GM10266 (cell line): ENCODE measurements around the gene ATP9B.

Experiments
- DNase-seq: peaks from one replicate; pipeline ENCODE4 v3.0.0; 2012; ENCODE audit errors: extremely low spot score
- TF ChIP-seq, protein P1 (sequence below): IDR thresholded peaks from 2 replicates; pipeline ENCODE4 v1.5.1; 2012; ENCODE audit warnings: mild to moderate bottlenecking, low read depth; ENCODE audit not compliant: control insufficient read depth, insufficient read depth; ENCODE audit errors: missing control alignments

The ATP9B gene

DNA sequence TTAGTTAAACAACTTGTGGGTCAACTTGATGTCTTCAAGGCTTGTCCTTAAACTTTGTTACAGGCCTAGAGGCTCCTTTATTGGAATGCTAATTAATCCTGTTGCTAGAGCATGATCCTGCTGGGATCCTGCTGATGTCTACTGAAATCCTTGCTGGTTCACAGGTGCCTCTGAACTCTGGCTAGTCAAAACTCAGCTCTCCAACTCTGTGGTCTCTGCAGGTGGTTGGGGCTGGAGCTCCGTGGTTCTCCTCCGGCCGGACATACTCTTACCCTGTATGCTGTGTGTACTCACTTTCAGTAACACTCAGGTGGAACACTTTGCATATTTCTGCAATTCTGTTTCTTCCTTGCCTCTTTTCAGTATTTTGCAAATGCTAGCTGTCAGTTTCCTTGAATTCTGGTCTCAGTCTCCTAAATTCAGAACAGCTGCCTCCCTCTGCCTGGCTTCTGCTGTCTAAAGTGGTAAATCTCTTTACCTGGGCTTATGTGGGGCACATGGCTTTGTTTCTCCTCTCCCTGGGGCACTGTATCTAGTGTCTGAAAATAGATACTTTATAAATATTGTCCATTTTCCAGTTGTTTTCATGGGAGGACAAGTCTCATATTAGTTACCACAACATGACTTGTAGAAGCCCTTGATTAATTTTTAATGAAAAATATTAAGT lies 113.0 kb downstream of the ATP9B start:
- TF ChIP-seq, protein P1, sequence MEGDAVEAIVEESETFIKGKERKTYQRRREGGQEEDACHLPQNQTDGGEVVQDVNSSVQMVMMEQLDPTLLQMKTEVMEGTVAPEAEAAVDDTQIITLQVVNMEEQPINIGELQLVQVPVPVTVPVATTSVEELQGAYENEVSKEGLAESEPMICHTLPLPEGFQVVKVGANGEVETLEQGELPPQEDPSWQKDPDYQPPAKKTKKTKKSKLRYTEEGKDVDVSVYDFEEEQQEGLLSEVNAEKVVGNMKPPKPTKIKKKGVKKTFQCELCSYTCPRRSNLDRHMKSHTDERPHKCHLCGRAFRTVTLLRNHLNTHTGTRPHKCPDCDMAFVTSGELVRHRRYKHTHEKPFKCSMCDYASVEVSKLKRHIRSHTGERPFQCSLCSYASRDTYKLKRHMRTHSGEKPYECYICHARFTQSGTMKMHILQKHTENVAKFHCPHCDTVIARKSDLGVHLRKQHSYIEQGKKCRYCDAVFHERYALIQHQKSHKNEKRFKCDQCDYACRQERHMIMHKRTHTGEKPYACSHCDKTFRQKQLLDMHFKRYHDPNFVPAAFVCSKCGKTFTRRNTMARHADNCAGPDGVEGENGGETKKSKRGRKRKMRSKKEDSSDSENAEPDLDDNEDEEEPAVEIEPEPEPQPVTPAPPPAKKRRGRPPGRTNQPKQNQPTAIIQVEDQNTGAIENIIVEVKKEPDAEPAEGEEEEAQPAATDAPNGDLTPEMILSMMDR, result no peak
- DNase-seq, result no peak

DNA sequence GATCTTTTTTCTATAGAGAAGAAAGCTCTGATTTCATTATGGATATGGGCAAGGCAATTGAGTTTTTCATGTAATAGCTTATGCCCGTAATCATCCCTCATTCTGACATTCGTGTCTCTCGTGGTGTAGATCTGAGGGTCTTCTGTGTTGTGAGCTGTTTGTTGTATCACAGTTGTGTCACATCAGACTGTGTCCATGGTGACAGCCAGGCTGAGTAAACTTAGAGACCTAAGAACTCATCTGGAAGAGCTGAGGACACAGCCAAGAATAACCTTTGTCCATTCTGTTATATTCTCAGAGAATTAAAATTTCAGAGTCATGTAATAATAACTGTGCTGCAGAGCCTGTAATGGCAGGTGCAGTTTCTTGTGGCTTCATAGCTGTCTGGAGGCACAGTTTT lies 116.5 kb downstream of the ATP9B start:
- DNase-seq, result no peak
- TF ChIP-seq, protein P1, result no peak

DNA sequence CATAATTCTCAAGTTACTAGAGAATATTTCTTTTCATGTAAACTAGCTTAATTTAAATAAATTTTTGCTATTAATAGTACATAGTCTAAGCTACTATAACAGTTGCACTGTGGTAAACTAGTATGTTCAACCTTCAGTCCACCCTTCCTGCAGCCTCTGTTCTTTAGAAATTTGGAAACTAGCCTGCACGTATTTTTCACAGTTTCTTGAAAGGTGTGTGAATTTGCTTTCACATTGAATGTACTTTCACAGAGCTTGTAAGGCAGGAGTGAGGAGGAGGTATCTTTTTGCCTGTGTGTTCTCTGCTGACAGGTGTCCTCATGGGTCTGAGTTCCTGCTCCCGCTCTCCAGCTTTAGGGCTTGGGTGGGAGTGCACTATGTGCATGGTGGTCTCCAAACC lies 117.5 kb downstream of the ATP9B start:
- TF ChIP-seq, protein P1, result no peak
- DNase-seq, result peak; percentile 21

DNA sequence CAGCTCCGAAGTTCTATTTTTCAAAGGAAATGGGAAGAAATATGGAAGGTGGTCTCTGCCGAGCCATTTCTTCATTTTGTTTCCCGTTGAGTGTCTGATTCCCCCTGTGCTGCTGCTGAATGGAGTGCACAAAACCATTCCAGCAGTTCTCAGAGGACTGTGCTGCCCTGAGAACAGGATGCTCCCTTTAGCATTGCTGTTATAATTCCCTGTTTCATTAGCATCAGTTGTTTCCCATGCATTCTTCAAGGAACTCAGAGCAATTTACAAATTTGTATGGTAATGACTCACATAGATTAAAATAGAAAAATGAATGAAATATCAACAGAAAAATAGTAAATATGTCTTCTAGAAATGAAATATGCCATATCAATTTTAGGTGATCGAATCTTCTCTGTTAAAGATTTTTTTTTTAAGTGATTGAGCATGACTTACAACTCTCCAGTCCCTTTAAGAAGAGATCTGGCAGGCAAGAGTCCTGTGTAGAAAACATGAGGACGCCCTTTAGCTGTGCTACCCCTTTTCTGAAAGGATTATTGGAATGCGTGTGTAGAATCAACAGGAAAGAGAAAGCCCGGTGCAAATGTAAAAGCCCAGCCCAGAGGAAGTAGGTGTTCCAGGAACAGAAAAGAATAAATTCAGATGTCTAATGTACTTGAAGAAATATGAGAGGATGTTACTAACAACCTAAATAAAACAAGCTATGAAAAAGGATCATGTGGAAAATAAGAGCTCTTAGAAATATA lies 118.5 kb downstream of the ATP9B start:
- no peak for DNase-seq
- TF ChIP-seq, protein P1, result no peak

DNA sequence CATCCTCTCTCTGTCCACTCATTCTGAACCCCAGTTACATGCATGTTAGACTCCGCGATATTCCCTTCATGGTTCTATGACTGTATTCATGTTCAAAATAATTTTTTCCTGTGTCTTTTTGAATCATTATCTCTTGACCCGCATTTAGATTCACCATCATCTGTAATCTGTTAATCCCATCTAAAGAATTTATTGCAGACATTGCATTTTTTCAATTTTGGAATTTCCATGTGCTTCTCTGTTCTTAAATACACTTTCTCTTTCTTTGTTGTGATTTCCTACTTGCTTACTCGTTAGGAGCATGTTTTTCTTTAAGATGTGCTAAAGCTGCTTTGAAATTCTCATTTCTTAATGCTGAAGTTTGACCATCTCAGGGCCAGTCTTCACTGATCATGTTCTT lies 122.2 kb downstream of the ATP9B start:
- TF ChIP-seq, protein P1, result no peak
- no peak for DNase-seq

DNA sequence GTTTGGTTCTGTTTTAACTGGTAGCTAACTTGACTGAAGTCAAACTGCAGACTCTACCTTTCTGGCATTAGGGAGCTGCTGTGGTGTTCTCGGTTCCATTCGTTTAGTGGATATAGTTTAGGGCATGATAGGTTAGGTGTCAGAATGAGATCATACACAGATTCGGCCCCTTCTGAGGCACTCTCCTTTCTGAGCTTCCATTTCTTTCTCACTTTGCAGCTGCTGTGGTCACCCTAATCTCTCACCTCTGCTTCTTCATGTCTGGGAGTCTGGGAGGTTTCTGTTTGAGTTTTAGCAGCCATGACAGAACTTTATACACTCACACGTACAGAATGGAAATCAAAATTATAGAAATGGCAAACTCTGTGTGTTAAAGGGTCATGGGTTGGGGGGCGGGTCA lies 122.8 kb downstream of the ATP9B start:
- no peak for DNase-seq
- TF ChIP-seq, protein P1, result no peak

DNA sequence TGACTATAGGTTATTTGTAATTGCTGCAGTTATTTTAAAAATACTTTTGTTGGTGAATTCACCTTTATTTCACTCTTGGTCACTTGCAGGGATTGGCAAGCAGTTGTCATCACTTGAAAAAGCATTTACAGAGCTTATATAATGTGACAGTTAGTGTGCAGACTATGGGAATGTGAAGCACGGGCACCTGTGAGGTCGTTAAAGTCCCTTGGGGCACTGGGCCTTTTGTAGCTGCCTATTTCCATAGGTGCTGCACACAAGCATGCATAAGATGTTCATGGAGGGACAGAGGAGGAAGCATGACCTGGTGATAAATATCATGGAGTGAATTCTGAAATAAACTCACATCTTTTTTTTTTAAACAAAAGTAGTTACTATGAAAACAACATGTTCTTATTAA lies 124.6 kb downstream of the ATP9B start:
- no peak for DNase-seq
- TF ChIP-seq, protein P1, result no peak
